Stimulated activated CD8-positive, alpha-beta memory T cell treated with anti-CD3 and anti-CD28 coated beads, Interleukin-15, amount 100 ng/mL, for 1 hour (primary cell): Measurements from ENCODE around the gene TCTN2.

Source experiments
- DNase-seq: peaks from one replicate; pipeline ENCODE4 v3.0.0-alpha.2; 2020; ENCODE audit warnings: low read depth

Gene TCTN2

GRCh38 chr12:123686636-123687190, 15.8 kb downstream of the TCTN2 start:
- no peak for DNase-seq

- no peak for DNase-seq
Observed at GRCh38 chr12:123690191-123690840, 19.4 kb downstream of the TCTN2 start.

- no peak for DNase-seq
Observed at GRCh38 chr12:123696207-123696606, 25.3 kb downstream of the TCTN2 start.

- DNase-seq: no peak
Observed at GRCh38 chr12:123696646-123697045, 25.7 kb downstream of the TCTN2 start.

GRCh38 chr12:123705935-123706334, 35.0 kb downstream of the TCTN2 start:
- no peak for DNase-seq

GRCh38 chr12:123707466-123707865, 36.6 kb downstream of the TCTN2 start:
- no peak for DNase-seq

GRCh38 chr12:123712780-123713319, 41.9 kb downstream of the TCTN2 start:
- no peak for DNase-seq

GRCh38 chr12:123713398-123713797, 42.5 kb downstream of the TCTN2 start:
- DNase-seq: no peak

GRCh38 chr12:123713823-123714585, 43.1 kb downstream of the TCTN2 start:
- no peak for DNase-seq

GRCh38 chr12:123715195-123715594, 44.3 kb downstream of the TCTN2 start:
- DNase-seq: no peak

GRCh38 chr12:123717350-123717749, 46.4 kb downstream of the TCTN2 start:
- no peak for DNase-seq

- DNase-seq: no peak
Observed at GRCh38 chr12:123720141-123720814, 49.4 kb downstream of the TCTN2 start.

- DNase-seq: no peak
Observed at GRCh38 chr12:123721245-123721644, 50.3 kb downstream of the TCTN2 start.

GRCh38 chr12:123723011-123723410, 52.1 kb downstream of the TCTN2 start:
- no peak for DNase-seq

GRCh38 chr12:123723765-123724164, 52.9 kb downstream of the TCTN2 start:
- DNase-seq: no peak

- DNase-seq: no peak
Observed at GRCh38 chr12:123726244-123726643, 55.3 kb downstream of the TCTN2 start.

- no peak for DNase-seq
Observed at GRCh38 chr12:123726962-123727361, 56.0 kb downstream of the TCTN2 start.

GRCh38 chr12:123727878-123728277, 57.0 kb downstream of the TCTN2 start:
- no peak for DNase-seq

GRCh38 chr12:123731596-123731995, 60.7 kb downstream of the TCTN2 start:
- DNase-seq: no peak

GRCh38 chr12:123732251-123732650, 61.3 kb downstream of the TCTN2 start:
- no peak for DNase-seq

- no peak for DNase-seq
Observed at GRCh38 chr12:123733229-123733628, 62.3 kb downstream of the TCTN2 start.

- no peak for DNase-seq
Observed at GRCh38 chr12:123734268-123734667, 63.4 kb downstream of the TCTN2 start.
